Measurements from ENCODE around the gene EPO. TPM values are rescaled to one million over a fixed set of nuclear protein-coding genes. Genes with fewer than 3 reads are reported as not detected.

The EPO gene
- not detected for total RNA-seq
- not detected for polyA plus RNA-seq (2013, experiment 1 of 2)
- polyA plus RNA-seq (2013, experiment 2 of 2): 0.05 TPM
- 0 to 0.32 (median 0) reads per million in 172 experiments for total RNA-seq

DNA sequence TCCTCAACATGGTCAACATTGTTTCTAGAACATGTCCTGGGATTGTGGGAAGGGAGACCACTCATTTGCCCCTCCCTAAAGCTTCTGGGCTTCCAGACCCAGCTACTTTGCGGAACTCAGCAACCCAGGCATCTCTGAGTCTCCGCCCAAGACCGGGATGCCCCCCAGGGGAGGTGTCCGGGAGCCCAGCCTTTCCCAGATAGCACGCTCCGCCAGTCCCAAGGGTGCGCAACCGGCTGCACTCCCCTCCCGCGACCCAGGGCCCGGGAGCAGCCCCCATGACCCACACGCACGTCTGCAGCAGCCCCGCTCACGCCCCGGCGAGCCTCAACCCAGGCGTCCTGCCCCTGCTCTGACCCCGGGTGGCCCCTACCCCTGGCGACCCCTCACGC, at the start of gene EPO:
EPO (plus strand) TSS at position 190 of the 392 bp plus-strand sequence. CDS start 513 bp downstream, outside the sequence.
- H3K4me3 ChIP-seq (ENCODE audit: low read length): no peak within 1 kb of the TSS
- Mint-ChIP-seq H3K4me1 (ENCODE audit: low read depth) (peaks cover 3% of the 10 kb centered on the region), H3K27me3 (peaks cover 60% of the 10 kb centered on the region), H3K36me3 (ENCODE audit: low read depth) (no peaks in the 10 kb centered on the region), H3K9me3 (peaks cover 5% of the 10 kb centered on the region), H3K27ac (no peak within 1 kb of the TSS), H3K4me3 (no peak within 1 kb of the TSS)
- peaks cover 17 to 46% of the 10 kb centered on the region in 2 experiments for H3K27me3 ChIP-seq (ENCODE audit: control insufficient read depth in 1 of 2, insufficient read depth in 2 of 2, low read length in 2 of 2)
- intact Hi-C loops (cut with DNase I, micrococcal nuclease): no loop called here
- H3K9me3 ChIP-seq (ENCODE audit: control insufficient read depth in 1 of 2, insufficient read depth in 1 of 2, low read length in 2 of 2): peaks cover 0 to 25% of the 10 kb centered on the region in 2 experiments
- TF ChIP-seq, protein P1, sequence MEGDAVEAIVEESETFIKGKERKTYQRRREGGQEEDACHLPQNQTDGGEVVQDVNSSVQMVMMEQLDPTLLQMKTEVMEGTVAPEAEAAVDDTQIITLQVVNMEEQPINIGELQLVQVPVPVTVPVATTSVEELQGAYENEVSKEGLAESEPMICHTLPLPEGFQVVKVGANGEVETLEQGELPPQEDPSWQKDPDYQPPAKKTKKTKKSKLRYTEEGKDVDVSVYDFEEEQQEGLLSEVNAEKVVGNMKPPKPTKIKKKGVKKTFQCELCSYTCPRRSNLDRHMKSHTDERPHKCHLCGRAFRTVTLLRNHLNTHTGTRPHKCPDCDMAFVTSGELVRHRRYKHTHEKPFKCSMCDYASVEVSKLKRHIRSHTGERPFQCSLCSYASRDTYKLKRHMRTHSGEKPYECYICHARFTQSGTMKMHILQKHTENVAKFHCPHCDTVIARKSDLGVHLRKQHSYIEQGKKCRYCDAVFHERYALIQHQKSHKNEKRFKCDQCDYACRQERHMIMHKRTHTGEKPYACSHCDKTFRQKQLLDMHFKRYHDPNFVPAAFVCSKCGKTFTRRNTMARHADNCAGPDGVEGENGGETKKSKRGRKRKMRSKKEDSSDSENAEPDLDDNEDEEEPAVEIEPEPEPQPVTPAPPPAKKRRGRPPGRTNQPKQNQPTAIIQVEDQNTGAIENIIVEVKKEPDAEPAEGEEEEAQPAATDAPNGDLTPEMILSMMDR (IDR thresholded peaks at IDR 0.05): no peak
- POLR2A ChIA-PET: no interaction called here
- no peak within 1 kb of the TSS for H3K27ac ChIP-seq (ENCODE audit: low read depth in 1 of 2, low read length in 2 of 2)
- DNase-seq: no peak
- no peak for ATAC-seq (ENCODE audit: poor library complexity)
- H3K4me1 ChIP-seq (ENCODE audit: insufficient read depth, low read length): peaks cover 3% of the 10 kb centered on the region
- no peaks in the 10 kb centered on the region for H3K36me3 ChIP-seq (ENCODE audit: insufficient read depth, low read length)
- CTCF ChIA-PET: interaction anchor here (0.9 kb wide), 1 partner anchor 15 kb away, joined by 3 read pairs; the partner anchor contains the start of gene POP7

DNA sequence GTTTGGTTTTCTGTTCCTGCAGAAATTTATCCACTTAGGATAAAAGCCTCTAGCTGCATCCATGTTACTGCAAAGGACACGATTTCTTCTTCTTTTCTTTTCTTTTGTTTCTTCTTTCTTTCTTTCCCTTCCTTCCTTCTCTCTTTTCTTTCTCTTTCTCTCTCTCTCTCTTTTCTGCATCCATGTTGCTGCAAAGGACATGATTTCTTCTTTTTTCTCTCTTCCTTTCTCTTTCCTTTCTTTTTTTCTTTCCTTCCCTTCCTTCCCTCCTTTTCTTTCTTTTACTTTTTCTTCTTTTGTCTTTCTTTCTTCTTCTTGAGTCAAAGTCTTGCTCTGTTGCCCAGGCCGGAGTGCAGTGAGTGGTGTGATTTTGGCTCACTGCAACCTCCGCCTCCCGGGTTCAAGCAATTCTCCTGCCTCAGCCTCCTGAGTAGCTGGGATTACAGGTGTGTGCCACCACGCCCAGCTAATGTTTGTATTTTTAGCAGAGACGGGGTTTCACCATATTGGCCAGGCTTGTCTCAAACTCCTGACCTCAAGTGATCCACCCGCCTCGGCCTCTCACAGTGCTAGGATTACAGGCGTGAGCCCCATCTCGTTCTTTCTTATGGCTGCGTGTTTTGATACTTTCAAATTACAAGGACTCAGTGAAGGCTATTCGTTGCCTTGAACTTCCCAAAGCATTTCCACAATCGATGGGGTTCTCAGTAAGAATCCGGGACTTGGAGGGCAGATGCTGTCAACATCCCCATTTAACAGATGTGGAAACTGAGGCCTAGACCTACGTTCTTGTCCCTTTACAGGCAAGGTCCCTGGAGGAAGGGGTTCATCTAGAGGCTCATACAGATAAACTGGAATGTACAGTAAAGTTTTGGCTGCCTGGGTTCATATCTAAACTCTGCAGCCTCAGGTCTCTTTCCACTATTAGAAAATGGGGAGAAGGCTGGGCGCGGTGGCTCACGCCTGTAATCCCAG, 48.6 kb upstream of the EPO start:
- Histone ChIP-seq H3K9me3 (ENCODE audit: control insufficient read depth in 1 of 2, insufficient read depth in 1 of 2, low read length in 2 of 2) (no peaks in the 10 kb centered on the region), H3K4me1 (ENCODE audit: insufficient read depth, low read length) (peaks cover 24% of the 10 kb centered on the region), H3K36me3 (ENCODE audit: insufficient read depth, low read length) (peaks cover 4% of the 10 kb centered on the region), H3K27ac (ENCODE audit: low read depth in 1 of 2, low read length in 2 of 2) (no peak overlapping the region), H3K27me3 (ENCODE audit: control insufficient read depth in 1 of 2, insufficient read depth in 2 of 2, low read length in 2 of 2) (no peaks in the 10 kb centered on the region), H3K4me3 (ENCODE audit: low read length) (no peak overlapping the region)
- H3K4me1 Mint-ChIP-seq (ENCODE audit: low read depth): peaks cover 9% of the 10 kb centered on the region
- TF ChIP-seq, protein P1 (IDR thresholded peaks at IDR 0.05): no peak
- H3K27ac Mint-ChIP-seq: peak overlapping the region; percentile 92
- peak overlapping the region; percentile 90 for H3K4me3 Mint-ChIP-seq
- H3K27me3 Mint-ChIP-seq: no peaks in the 10 kb centered on the region
- intact Hi-C loops (cut with DNase I, micrococcal nuclease): loop anchor here (2.0 to 5.0 kb wide), 5 partner anchors 35 to 234 kb away; partner anchors contain the start of gene PPP1R35 (in 1 of the 2)
- DNase-seq (no peak), ATAC-seq (ENCODE audit: poor library complexity) (no peak)
- peaks cover 22% of the 10 kb centered on the region for H3K36me3 Mint-ChIP-seq (ENCODE audit: low read depth)
- CTCF ChIA-PET: interaction anchor here (0.7 to 1.6 kb wide), 2 partner anchors 39 to 191 kb away, joined by 3 to 4 read pairs; no protein-coding TSS in a partner anchor
- POLR2A ChIA-PET: interaction anchor here (0.5 to 1.6 kb wide), 3 partner anchors 18 to 85 kb away, joined by 3 to 17 read pairs (median 3); partner anchors contain the start of genes FBXO24, LRCH4 and MOSPD3
- no peaks in the 10 kb centered on the region for H3K9me3 Mint-ChIP-seq

DNA sequence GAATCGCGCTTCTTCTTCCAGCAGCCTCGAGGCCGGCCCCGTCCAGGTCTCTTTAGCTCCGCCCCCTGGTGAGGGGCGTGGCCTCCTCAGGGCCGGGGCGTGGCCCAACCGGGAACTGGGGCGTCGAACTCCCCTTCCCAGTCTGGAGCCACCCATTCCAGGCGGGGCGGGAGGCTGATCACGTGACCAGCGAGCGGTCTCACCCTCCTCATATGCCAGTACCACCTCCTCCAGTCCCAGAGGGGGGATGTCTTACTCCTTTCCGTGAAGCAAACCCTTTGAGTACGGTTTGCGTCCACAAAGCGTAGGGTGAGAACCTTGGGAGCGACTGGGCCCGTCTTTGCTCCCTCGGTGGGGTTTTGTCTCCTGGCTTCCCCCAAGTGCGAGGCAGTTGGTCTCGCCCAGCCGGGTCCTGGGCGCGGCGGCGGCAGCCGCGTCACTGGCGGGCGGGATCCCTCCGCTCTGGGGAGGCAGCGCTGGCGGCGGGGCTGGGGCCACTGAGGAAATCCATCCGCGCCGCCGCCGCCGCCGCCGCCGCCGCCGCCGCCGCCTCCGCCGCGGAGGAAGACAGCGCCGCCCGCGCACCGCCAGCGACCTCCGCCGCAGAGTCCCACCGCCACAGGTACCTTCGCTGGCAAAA, 46.8 kb upstream of the EPO start, which contains the start of gene GNB2:
GNB2 (plus strand) TSS at position 439 of the 640 bp plus-strand sequence. CDS start 2,526 bp downstream, outside the sequence.
- peaks cover 22% of the 10 kb centered on the region for H3K36me3 ChIP-seq (ENCODE audit: insufficient read depth, low read length)
- DNase-seq (peak; percentile 91 to 99 (median 97)), ATAC-seq (ENCODE audit: poor library complexity) (peak; percentile 51)
- Mint-ChIP-seq H3K9me3 (no peaks in the 10 kb centered on the region), H3K36me3 (ENCODE audit: low read depth) (peaks cover 37% of the 10 kb centered on the region), H3K4me1 (ENCODE audit: low read depth) (peaks cover 22% of the 10 kb centered on the region), H3K27me3 (no peaks in the 10 kb centered on the region), H3K4me3 (peak within 1 kb of the TSS; percentile 99), H3K27ac (peak within 1 kb of the TSS; percentile 92)
- H3K27ac ChIP-seq (ENCODE audit: low read depth in 1 of 2, low read length in 2 of 2): peak within 1 kb of the TSS; percentile 89 to 94
- ChIA-PET POLR2A (interaction anchor here (0.5 to 1.6 kb wide), 12 partner anchors 9 to 245 kb away, joined by 3 to 17 read pairs (median 4); partner anchors contain the start of genes FBXO24, LRCH4, MOSPD3 and POP7), CTCF (interaction anchor here (0.8 to 1.6 kb wide), 3 partner anchors 39 to 44 kb away, joined by 3 to 4 read pairs (median 4); no protein-coding TSS in a partner anchor)
- H3K4me3 ChIP-seq (ENCODE audit: low read length): peak within 1 kb of the TSS; percentile 94
- intact Hi-C loops (cut with DNase I, micrococcal nuclease): loop anchor here (1.0 to 5.0 kb wide), 7 partner anchors 20 to 236 kb away; partner anchors contain the start of genes MOSPD3 (in 1 of the 2) and PPP1R35 (in 1 of the 2)
- no peaks in the 10 kb centered on the region for H3K27me3 ChIP-seq (ENCODE audit: control insufficient read depth in 1 of 2, insufficient read depth in 2 of 2, low read length in 2 of 2)
- peaks cover 33% of the 10 kb centered on the region for H3K4me1 ChIP-seq (ENCODE audit: insufficient read depth, low read length)
- no peaks in the 10 kb centered on the region for H3K9me3 ChIP-seq (ENCODE audit: control insufficient read depth in 1 of 2, insufficient read depth in 1 of 2, low read length in 2 of 2)
- TF ChIP-seq, protein P1 (IDR thresholded peaks at IDR 0.05): no peak

Measured in CD4-positive, alpha-beta T cell (primary cell).